ENCODE data around the gene SV2C.

The SV2C gene

DNA sequence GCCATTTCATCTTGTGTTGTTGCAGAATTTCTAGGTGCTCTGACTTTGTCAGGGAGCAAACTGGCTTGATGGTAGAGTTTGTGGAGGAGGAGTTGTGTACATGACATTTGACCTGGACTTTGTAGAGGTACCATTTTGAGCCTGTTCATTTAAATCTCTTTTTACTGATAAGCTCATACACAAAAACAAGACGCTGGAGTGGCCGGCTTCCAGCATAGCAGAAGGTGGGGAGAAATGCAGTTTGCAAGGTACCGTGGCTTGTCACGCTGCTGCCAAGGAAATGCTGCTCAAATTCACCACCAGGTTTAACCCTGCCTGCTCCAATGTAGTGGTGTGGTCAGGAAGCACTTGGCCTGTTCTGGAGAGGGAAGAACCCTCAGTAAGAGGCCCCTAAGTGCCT lies 301.0 kb downstream of the SV2C start:
- TF ChIP-seq, protein P1, sequence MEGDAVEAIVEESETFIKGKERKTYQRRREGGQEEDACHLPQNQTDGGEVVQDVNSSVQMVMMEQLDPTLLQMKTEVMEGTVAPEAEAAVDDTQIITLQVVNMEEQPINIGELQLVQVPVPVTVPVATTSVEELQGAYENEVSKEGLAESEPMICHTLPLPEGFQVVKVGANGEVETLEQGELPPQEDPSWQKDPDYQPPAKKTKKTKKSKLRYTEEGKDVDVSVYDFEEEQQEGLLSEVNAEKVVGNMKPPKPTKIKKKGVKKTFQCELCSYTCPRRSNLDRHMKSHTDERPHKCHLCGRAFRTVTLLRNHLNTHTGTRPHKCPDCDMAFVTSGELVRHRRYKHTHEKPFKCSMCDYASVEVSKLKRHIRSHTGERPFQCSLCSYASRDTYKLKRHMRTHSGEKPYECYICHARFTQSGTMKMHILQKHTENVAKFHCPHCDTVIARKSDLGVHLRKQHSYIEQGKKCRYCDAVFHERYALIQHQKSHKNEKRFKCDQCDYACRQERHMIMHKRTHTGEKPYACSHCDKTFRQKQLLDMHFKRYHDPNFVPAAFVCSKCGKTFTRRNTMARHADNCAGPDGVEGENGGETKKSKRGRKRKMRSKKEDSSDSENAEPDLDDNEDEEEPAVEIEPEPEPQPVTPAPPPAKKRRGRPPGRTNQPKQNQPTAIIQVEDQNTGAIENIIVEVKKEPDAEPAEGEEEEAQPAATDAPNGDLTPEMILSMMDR (IDR thresholded peaks at IDR 0.05; ENCODE audit: extremely low read depth, missing control alignments): no peak
- no peak for DNase-seq (ENCODE audit: low spot score)

DNA sequence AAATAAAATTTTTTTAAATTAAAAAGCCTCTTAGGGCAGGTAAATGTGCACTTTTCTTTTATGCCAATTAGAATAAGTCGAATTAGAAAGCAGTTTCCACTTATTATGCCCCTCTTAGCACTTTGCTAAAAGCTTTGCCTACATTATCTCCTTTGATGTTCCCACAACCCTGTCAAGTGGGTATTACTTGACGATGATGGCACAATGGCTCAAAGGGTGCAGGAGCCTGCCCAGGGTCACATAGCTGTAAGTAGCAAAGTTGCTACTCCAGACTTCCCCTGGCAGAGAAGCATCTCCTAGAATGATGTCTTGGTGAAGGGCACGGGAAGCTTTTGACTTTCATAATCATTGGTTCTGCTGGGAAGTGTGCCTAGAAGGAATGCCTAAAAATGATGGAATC lies 301.5 kb downstream of the SV2C start:
- no peak for DNase-seq (ENCODE audit: low spot score)
- TF ChIP-seq, protein P1 (IDR thresholded peaks at IDR 0.05; ENCODE audit: extremely low read depth, missing control alignments): no peak

DNA sequence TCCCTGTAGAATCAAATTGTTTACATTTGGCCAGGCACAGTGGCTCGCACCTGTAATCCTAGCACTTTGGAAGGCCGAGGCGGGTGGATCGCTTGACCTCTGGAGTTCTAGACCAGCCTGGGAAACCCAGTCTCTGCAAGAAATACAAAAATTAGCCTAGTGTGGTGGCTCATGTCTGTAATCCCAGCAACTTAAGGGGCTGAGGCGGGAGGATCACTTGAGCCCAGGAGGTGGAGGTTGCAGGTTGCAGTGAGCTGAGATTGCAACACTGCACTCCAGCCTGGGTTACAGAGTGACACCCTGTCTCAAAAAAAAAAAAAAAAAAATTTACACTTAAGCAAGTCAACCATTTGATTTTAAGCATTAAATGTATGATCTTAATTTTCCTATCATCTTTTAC lies 302.4 kb downstream of the SV2C start:
- TF ChIP-seq, protein P1 (IDR thresholded peaks at IDR 0.05; ENCODE audit: extremely low read depth, missing control alignments): no peak
- DNase-seq (ENCODE audit: low spot score): no peak

DNA sequence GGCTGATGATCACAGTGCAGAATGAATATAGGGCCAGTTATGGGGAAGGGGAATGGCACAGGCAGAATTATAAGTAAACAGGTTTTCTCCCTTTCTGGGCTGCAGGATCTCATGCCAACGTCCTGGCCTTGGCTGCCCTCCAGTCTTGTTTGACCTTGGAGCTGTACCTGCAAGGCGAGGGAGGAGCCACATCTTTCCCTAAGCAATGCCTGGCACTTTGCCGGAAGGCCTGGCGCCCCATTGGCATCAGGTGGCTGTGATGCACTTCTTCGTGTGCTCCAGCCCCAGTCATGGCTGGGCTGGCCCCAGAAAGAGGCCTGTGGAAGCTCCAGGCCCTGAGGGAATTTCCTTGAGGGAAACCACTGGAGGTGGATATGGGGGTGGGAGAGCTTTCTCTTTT lies 303.2 kb downstream of the SV2C start:
- TF ChIP-seq, protein P1 (IDR thresholded peaks at IDR 0.05; ENCODE audit: extremely low read depth, missing control alignments): no peak
- DNase-seq (ENCODE audit: low spot score): no peak

DNA sequence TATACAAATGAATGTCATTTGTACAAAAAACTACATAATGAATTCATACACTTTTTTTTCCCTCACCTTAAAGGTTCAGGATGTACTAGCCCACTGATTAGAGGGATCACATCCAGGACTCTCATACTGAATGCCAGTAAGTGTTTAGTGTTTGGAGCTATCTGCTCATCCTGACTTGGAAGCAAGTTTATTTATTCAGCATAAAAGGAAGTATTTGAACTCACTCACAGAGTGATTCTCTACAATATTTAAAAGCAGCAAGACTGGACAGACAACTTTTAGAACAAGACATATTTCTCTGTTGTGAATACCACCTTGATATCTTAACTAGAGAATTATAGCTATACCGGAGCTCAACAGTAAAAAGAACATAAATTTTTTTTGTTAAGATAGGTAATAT lies 305.1 kb downstream of the SV2C start:
- TF ChIP-seq, protein P1 (IDR thresholded peaks at IDR 0.05; ENCODE audit: extremely low read depth, missing control alignments): no peak
- no peak for DNase-seq (ENCODE audit: low spot score)

DNA sequence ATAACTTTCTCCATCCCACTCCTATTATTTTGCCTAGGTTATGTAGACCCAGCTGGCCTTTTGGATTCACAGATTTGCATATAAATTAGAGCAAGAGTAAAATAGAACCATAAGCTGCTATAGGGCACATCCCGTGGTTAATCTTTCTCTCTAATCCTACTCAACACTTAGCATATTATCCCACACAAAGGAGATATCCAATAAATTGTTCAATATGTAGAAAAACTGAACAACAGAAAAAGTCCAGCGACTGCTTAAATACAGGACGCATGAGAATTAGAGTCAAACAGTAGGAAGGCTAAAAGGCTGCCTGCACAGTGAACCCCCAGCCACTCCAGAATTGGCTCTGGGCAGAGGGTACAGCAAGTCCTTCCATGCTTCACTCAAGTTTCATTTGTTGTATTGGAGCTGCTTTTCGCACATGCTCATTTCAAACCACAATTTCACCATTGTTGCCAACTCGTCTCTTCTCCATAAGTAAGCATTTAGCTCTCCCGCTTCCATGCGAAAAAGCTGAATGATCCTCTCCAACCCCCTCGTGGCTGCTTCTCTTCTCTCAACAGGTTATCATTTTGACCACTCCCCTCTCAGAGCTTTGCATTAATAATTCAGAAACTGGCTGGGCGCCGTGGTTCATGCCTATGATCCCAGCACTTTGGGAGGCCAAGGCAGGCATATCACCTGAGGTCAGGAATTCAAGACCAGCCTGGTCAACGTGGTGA lies 305.8 kb downstream of the SV2C start:
- TF ChIP-seq, protein P1 (IDR thresholded peaks at IDR 0.05; ENCODE audit: extremely low read depth, missing control alignments): no peak

DNA sequence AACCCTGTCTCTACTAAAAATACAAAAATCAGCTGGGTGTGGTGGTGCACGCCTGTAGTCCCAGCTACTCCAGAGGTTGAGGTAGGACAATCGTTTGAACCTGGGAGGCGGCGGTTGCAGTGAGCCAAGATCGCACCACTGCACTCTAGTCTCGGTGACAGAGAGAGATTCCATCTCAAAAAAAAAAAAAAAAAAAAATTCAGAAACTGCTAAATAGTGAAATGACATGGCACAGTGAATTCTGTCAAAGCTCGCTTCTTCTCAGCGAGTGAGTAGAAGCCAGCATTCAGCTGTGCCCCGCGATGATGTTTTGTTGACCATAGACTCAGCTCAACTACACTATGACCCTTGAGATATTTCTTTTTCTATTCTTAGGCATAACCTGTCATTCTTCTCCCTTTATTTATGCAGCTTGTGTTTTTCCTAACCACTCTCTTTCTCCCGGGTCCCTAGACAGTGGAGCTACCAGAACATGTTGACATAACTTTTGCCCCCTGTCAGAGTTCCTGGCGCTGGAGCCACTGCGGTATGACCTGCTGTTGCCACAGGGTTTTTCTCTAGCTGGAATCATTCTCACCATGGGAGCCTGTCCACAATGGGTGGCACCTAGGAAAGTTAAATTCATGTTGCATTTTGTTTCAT lies 306.5 kb downstream of the SV2C start:
- DNase-seq (ENCODE audit: low spot score): no peak
- TF ChIP-seq, protein P1 (IDR thresholded peaks at IDR 0.05; ENCODE audit: extremely low read depth, missing control alignments): no peak

More for the DNA sequence above, 305.8 kb downstream of the SV2C start:
- DNase-seq (ENCODE audit: low spot score): no peak

Measured in GM20000 (cell line).